Retinal pigment epithelial cell (primary cell): ENCODE measurements around the gene STXBP4.

ENCODE experiments used
- DNase-seq: peaks from one replicate; pipeline ENCODE4 v3.0.0-alpha.2; 2010; ENCODE audit warnings: low read depth
- H3K4me3 ChIP-seq: 2 replicates; pipeline ENCODE4 v1.5.1; 2011; ENCODE audit warnings: mild to moderate bottlenecking, low read length, control low read depth, moderate library complexity
- CTCF ChIP-seq: conservative IDR thresholded peaks from 2 replicates; pipeline ENCODE4 v1.5.1; 2011; ENCODE audit warnings: low read depth, low read length, control low read depth, inconsistent platforms

Gene STXBP4

GRCh38 chr17:54977744-54978143, 9.2 kb downstream of the STXBP4 start:
- no peak overlapping the region for H3K4me3 ChIP-seq
- no peak for TF ChIP-seq CTCF
- DNase-seq: no peak

- no peak for DNase-seq
- TF ChIP-seq CTCF: no peak
- H3K4me3 ChIP-seq: no peak overlapping the region
Measured at GRCh38 chr17:54979657-54980056, 11.1 kb downstream of the STXBP4 start.

- DNase-seq: no peak
- no peak for TF ChIP-seq CTCF
- no peak overlapping the region for H3K4me3 ChIP-seq
Measured at GRCh38 chr17:54980375-54980774, 11.8 kb downstream of the STXBP4 start.

- no peak for DNase-seq
- no peak overlapping the region for H3K4me3 ChIP-seq
- no peak for TF ChIP-seq CTCF
Measured at GRCh38 chr17:54982399-54982798, 13.8 kb downstream of the STXBP4 start.

GRCh38 chr17:54983260-54983659, 14.7 kb downstream of the STXBP4 start:
- no peak overlapping the region for H3K4me3 ChIP-seq
- no peak for DNase-seq
- TF ChIP-seq CTCF: no peak

GRCh38 chr17:54985476-54985875, 16.9 kb downstream of the STXBP4 start:
- H3K4me3 ChIP-seq: no peak overlapping the region
- no peak for TF ChIP-seq CTCF
- no peak for DNase-seq

GRCh38 chr17:54990118-54990517, 21.6 kb downstream of the STXBP4 start:
- TF ChIP-seq CTCF: no peak
- DNase-seq: no peak
- no peak overlapping the region for H3K4me3 ChIP-seq
